ENCODE measurements around the gene TMEM80. TPM values are rescaled to one million over a fixed set of nuclear protein-coding genes. Genes with fewer than 3 reads are reported as not detected.

TMEM80 gene
- total and polyA plus RNA-seq, 9 of the 15 experiments (the other 6 are each of a cell fraction or from before 2014, with no cell fraction given) = 5.1 to 30.1 (median 12.4) TPM

GRCh38 chr11:748007-748359 lies 52.4 kb downstream of the TMEM80 start (continued):
- TF ChIP-seq, protein P1, sequence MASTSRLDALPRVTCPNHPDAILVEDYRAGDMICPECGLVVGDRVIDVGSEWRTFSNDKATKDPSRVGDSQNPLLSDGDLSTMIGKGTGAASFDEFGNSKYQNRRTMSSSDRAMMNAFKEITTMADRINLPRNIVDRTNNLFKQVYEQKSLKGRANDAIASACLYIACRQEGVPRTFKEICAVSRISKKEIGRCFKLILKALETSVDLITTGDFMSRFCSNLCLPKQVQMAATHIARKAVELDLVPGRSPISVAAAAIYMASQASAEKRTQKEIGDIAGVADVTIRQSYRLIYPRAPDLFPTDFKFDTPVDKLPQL (IDR thresholded peaks at IDR 0.05; ENCODE audit: extremely low read depth, insufficient read length) = no peak
- TF ChIP-seq ZBTB33 (CRISPR knock-in tag; IDR thresholded peaks at IDR 0.05) (0 out of 2 replicates have a peak, but pooled peaks have one; percentile 17), ZNF79 (CRISPR knock-in tag; IDR thresholded peaks at IDR 0.05; ENCODE audit: low read depth) (no peak), CBFA2T2 (conservative IDR thresholded peaks at IDR 0.05) (no peak), ZNF146 (CRISPR knock-in tag; IDR thresholded peaks at IDR 0.05; ENCODE audit: unreplicated experiment) (no peak), CEBPG (CRISPR knock-in tag; IDR thresholded peaks at IDR 0.05) (no peak), CEBPG (tag; conservative IDR thresholded peaks at IDR 0.05 in 1 of 2, IDR thresholded peaks at IDR 0.05 in 1 of 2) (no peak), SRSF1 (IDR thresholded peaks at IDR 0.05; ENCODE audit: low read depth, low read length) (no peak), BCOR (IDR thresholded peaks at IDR 0.05) (no peak), CHCHD3 (CRISPR knock-in tag; IDR thresholded peaks at IDR 0.05) (no peak), ZNF23 (CRISPR knock-in tag; IDR thresholded peaks at IDR 0.05) (no peak), GATAD2A (IDR thresholded peaks at IDR 0.05) (no peak), CAMTA2 (CRISPR knock-in tag; conservative IDR thresholded peaks at IDR 0.05) (no peak), NFXL1 (CRISPR knock-in tag; IDR thresholded peaks at IDR 0.05) (no peak), SRSF7 (optimal IDR thresholded peaks at IDR 0.05; ENCODE audit: low read depth, low read length) (no peak), ZKSCAN8 (CRISPR knock-in tag; IDR thresholded peaks at IDR 0.05) (no peak), NFE2L1 (tag; IDR thresholded peaks at IDR 0.05; ENCODE audit: borderline replicate concordance, low read depth) (no peak), EHMT2 (IDR thresholded peaks at IDR 0.05) (no peak), HDAC6 (IDR thresholded peaks at IDR 0.05; ENCODE audit: low read depth, low read length) (no peak), RBM34 (IDR thresholded peaks at IDR 0.05; ENCODE audit: borderline replicate concordance, insufficient read depth, low read length) (no peak), RBM15 (IDR thresholded peaks at IDR 0.05; ENCODE audit: insufficient read depth, low read length) (no peak), FOXJ3 (CRISPR knock-in tag; IDR thresholded peaks at IDR 0.05) (no peak), ZNF140 (CRISPR knock-in tag; IDR thresholded peaks at IDR 0.05) (no peak), PCBP2 (IDR thresholded peaks at IDR 0.05; ENCODE audit: low read depth, low read length, poor library complexity, severe bottlenecking) (no peak)
- TF ChIP-seq, protein P2, sequence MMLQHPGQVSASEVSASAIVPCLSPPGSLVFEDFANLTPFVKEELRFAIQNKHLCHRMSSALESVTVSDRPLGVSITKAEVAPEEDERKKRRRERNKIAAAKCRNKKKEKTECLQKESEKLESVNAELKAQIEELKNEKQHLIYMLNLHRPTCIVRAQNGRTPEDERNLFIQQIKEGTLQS (IDR thresholded peaks at IDR 0.05) = no peak
- TF ChIP-seq, protein P2 (CRISPR knock-in tag; conservative IDR thresholded peaks at IDR 0.05) = no peak
- TF ChIP-seq, protein P3, sequence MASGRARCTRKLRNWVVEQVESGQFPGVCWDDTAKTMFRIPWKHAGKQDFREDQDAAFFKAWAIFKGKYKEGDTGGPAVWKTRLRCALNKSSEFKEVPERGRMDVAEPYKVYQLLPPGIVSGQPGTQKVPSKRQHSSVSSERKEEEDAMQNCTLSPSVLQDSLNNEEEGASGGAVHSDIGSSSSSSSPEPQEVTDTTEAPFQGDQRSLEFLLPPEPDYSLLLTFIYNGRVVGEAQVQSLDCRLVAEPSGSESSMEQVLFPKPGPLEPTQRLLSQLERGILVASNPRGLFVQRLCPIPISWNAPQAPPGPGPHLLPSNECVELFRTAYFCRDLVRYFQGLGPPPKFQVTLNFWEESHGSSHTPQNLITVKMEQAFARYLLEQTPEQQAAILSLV (tag; IDR thresholded peaks at IDR 0.05) = no peak
